Breast epithelium (tissue), 4 donors: ENCODE measurements around the gene POLR3G. TPM values are rescaled to one million over a fixed set of nuclear protein-coding genes. Genes with fewer than 3 reads are reported as not detected.

Source experiments
- DNase-seq, 2 donors: peaks; one replicate each; pipeline ENCODE4 v3.0.0-alpha.2; 2019; ENCODE audit warnings: low spot score in 2 of 2
- H3K27ac ChIP-seq, 2 donors: fragments of 200-600 bp; sonication (generic) in 1 of 2; one replicate each; pipeline ENCODE4 v1.5.1; 2016 to 2019; ENCODE audit warnings: mild to moderate bottlenecking in 1 of 2
- H3K27me3 ChIP-seq, 2 donors: fragments of 200-600 bp; sonication (generic) in 1 of 2; one replicate each; pipeline versions ENCODE4 v1.5.1 to v1.6.0; 2017 to 2019; ENCODE audit warnings: control low read depth in 1 of 2, mild to moderate bottlenecking in 1 of 2
- H3K36me3 ChIP-seq: fragments of 200-600 bp; one replicate; pipeline ENCODE4 v1.5.1; 2019
- H3K4me1 ChIP-seq, 2 donors: fragments of 200-600 bp; sonication (generic); one replicate each; pipeline ENCODE4 v1.5.1; 2016 to 2019; ENCODE audit warnings: control low read depth in 1 of 2
- H3K4me3 ChIP-seq, 3 donors: fragments of 200-600 bp; sonication (generic); 1 replicate in 2 of 3; 2 replicates in 1 of 3; pipeline ENCODE4 v1.5.1; 2016 to 2019; ENCODE audit warnings: mild to moderate bottlenecking in 3 of 3, moderate library complexity in 2 of 3
- H3K9me3 ChIP-seq, 2 donors: fragments of 200-600 bp; sonication (generic) in 1 of 2; one replicate each; pipeline ENCODE4 v1.5.1; 2016 to 2019; ENCODE audit warnings: control low read depth in 1 of 2
- POLR2A ChIP-seq: fragments of 450-650 bp; IDR thresholded peaks from one replicate; pipeline ENCODE4 v1.6.1; 2016; ENCODE audit warnings: antibody characterized with exemption, mild to moderate bottlenecking, moderate library complexity
- POLR2AphosphoS5 ChIP-seq, 3 donors: sonication (generic); formaldehyde crosslinking; IDR thresholded peaks; one replicate each; pipeline ENCODE4 v1.6.1; 2017; ENCODE audit warnings: antibody characterized with exemption in 3 of 3
- intact Hi-C: fragments of 100-400 bp; cut with DNase I; formaldehyde crosslinking; loops from one replicate; pipeline ENCODE4 v1.15.1; 2023; ENCODE audit warnings: low total_unique reads
- total RNA-seq, 3 donors: library from RNA; depleted of rRNA; stranded (reverse); fragments of >200 nt; gene quantifications; one replicate each; pipeline ENCODE4 v1.1.0, GENCODE V29; 2016
- TF ChIP-seq, protein P1 (sequence below), 3 donors: fragments of 450-650 bp; IDR thresholded peaks; one replicate each; pipeline ENCODE4 v1.5.1; 2016 to 2017; ENCODE audit warnings: antibody characterized with exemption in 3 of 3, mild to moderate bottlenecking in 3 of 3, moderate library complexity in 3 of 3

The POLR3G gene
- total RNA-seq, 3 donors from 2014 or later, result 2.0 to 4.8 (median 2.4) TPM

DNA sequence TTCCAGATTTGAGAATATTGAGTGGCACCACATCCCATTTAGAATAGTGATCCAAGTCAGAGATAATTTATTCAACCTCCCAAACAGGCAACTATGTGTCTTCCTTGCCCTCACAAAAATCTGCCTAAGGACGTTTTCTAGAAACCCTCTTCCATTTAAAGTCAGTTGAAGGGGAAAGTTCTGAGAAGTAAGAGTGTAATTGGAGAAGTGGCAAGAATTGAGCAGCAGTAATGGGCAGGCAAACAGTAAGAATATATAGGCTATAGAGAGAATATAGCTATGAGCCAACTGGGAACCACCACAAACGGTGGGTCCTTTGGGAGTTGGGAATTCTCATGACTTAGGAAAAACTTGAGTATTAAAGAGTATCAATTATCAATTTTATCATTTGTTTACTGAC, 34.0 kb upstream of the POLR3G start:
- Histone ChIP-seq H3K4me3 (no peak overlapping the region), H3K27ac (no peak overlapping the region), H3K9me3 (no peaks in the 10 kb centered on the region), H3K27me3 (no peaks in the 10 kb centered on the region), H3K4me1 (peaks cover 0 to 6% of the 10 kb centered on the region in 2 donors), H3K36me3 (no peaks in the 10 kb centered on the region)
- DNase-seq, result no peak
- TF ChIP-seq POLR2A (no peak), POLR2AphosphoS5 (IDR thresholded peaks at IDR 0.05) (no peak)
- TF ChIP-seq, protein P1, sequence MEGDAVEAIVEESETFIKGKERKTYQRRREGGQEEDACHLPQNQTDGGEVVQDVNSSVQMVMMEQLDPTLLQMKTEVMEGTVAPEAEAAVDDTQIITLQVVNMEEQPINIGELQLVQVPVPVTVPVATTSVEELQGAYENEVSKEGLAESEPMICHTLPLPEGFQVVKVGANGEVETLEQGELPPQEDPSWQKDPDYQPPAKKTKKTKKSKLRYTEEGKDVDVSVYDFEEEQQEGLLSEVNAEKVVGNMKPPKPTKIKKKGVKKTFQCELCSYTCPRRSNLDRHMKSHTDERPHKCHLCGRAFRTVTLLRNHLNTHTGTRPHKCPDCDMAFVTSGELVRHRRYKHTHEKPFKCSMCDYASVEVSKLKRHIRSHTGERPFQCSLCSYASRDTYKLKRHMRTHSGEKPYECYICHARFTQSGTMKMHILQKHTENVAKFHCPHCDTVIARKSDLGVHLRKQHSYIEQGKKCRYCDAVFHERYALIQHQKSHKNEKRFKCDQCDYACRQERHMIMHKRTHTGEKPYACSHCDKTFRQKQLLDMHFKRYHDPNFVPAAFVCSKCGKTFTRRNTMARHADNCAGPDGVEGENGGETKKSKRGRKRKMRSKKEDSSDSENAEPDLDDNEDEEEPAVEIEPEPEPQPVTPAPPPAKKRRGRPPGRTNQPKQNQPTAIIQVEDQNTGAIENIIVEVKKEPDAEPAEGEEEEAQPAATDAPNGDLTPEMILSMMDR (IDR thresholded peaks at IDR 0.05), result no peak
- intact Hi-C loops, result loop anchor here (1.0 kb wide), 1 partner anchor 15 kb away; no protein-coding TSS in a partner anchor

DNA sequence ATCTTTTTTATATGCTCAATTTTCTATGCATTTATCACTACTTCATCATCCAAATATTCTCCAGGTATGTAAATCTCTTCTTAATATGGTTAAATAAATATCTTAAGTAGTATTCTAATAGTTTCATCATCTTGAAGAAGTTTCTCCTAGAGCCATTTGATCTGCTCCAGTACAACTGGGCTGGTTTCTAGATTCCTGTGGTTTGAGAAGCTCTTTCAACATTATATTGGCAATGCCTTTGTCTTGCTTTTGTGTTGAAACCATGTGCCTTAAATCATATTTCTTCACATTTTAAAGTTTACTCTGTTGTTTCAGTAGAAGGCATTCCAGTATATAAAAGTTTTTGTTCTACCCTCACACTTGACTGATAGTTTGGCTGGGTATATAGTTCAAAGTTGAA, 27.7 kb upstream of the POLR3G start:
- H3K4me3 ChIP-seq, result no peak overlapping the region
- TF ChIP-seq POLR2AphosphoS5 (IDR thresholded peaks at IDR 0.05) (no peak), POLR2A (no peak)
- TF ChIP-seq, protein P1 (IDR thresholded peaks at IDR 0.05), result no peak
- no peak for DNase-seq
- H3K9me3 ChIP-seq, result no peaks in the 10 kb centered on the region
- intact Hi-C loops, result no loop called here
- H3K4me1 ChIP-seq, result no peaks in the 10 kb centered on the region
- H3K27ac ChIP-seq, result no peak overlapping the region
- H3K27me3 ChIP-seq, result no peaks in the 10 kb centered on the region
- H3K36me3 ChIP-seq, result no peaks in the 10 kb centered on the region

DNA sequence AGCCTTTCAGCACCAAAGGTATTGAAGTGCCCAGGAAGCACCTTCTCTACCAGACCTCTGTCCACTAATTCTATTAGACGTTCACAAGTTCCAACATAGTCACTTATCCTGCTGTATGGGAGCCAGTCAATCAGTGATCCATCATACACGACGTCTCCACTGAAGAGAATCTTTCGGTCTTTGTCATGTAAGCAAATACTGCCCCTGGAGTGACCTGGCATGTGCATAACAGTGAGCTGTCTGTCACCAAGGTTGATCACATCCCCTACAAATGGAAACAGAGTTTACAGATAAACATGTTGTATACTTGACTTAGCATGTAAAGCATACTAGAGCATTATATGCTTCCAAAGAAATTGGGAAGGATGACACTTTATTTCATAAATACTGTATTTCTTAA, 13.4 kb upstream of the POLR3G start:
- Histone ChIP-seq H3K4me1 (no peaks in the 10 kb centered on the region), H3K36me3 (no peaks in the 10 kb centered on the region), H3K27ac (no peak overlapping the region), H3K27me3 (no peaks in the 10 kb centered on the region), H3K9me3 (no peaks in the 10 kb centered on the region), H3K4me3 (no peak overlapping the region)
- intact Hi-C loops, result no loop called here
- DNase-seq, result no peak
- no peak for TF ChIP-seq POLR2A
- TF ChIP-seq, protein P1 (IDR thresholded peaks at IDR 0.05), result no peak
- no peak for TF ChIP-seq POLR2AphosphoS5 (IDR thresholded peaks at IDR 0.05)

DNA sequence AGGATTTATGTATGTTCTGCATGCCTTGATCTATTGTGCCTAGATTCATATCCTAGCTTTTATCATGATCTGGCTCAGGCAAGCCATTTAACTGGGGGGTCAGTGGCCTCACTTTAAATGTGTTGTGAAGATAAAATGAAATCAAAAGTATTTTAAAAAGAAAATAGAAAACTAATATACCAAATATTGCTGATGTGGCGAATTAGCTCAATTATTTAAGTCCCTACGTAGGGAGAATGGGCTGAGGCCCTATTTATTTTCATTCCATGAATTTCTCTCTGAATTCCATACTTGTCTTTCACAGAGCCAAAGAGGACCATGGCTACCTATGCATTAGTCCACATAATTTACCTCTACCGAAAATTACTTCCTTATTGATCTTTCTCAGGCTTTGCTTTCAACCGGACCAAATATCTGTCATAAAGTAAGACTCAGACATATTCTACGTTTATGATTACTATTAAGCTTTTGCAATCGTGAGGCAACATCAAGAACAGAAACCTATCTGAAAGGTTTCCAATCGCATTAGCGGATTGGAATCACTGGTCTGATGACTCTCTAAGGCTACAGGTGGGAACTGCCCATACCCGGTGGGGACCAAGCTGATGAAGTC, 1.8 kb upstream of the POLR3G start:
- no peak for TF ChIP-seq POLR2AphosphoS5 (IDR thresholded peaks at IDR 0.05)
- TF ChIP-seq, protein P1 (IDR thresholded peaks at IDR 0.05), result no peak
- TF ChIP-seq POLR2A, result no peak
- intact Hi-C loops, result loop anchor here (1.0 kb wide), 1 partner anchor 41 kb away; no protein-coding TSS in a partner anchor

DNA sequence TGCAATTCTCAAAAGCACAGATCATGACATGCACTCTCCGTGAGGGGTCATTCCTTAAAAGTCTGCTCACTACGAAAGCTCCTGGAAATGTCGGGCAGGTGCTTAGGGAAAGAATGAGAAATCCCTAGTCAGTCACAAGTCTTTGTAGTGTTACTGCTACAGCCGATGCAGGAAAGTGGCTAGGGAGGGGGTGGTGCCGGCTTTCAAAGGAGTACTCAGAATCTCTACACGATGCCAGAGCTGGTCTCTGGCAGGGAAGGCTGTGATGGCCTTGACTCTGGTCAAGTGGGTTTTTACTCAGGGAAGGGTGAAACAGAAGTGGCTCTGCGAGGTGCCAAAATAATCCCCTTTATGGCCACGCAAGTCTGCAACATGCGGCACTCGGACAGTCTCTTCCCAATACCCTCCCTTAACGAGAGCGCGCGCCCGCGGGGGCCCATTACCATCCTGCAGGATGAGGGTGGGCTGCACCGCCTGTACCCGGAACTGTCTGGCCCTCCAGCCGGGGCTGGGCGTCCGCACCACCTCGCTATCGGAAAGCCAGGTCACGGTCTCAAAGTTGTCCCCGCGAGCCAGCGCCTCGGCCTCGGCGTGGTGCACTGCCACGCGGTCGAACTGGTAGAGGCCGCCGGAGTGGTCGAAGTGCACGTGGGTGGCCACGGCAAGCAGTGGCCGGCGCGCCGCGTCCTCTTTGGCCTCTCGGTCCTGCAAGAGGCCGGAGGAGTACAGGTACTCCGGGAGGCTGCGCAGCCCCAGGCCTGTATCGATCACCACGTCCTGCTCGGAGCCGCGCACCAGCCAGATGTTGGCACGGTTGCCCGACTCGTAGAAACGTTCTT, 1.0 kb upstream of the POLR3G start:
- Histone ChIP-seq H3K4me1 (no peaks in the 10 kb centered on the region), H3K36me3 (no peaks in the 10 kb centered on the region), H3K27me3 (no peaks in the 10 kb centered on the region), H3K9me3 (no peaks in the 10 kb centered on the region), H3K27ac (peak overlapping the region; percentile 51 to 70), H3K4me3 (peak overlapping the region; percentile 60 to 86 (median 71))
- intact Hi-C loops, result loop anchor here (1.0 kb wide), 1 partner anchor 41 kb away; no protein-coding TSS in a partner anchor
- DNase-seq, result no peak
- TF ChIP-seq POLR2A (no peak), POLR2AphosphoS5 (IDR thresholded peaks at IDR 0.05) (no peak)
- TF ChIP-seq, protein P1 (IDR thresholded peaks at IDR 0.05), result no peak

More for the DNA sequence above, 1.8 kb upstream of the POLR3G start:
- Histone ChIP-seq H3K4me1 (no peaks in the 10 kb centered on the region), H3K27ac (no peak overlapping the region), H3K4me3 (peak overlapping the region; percentile 60 to 86 (median 71)), H3K9me3 (no peaks in the 10 kb centered on the region), H3K27me3 (no peaks in the 10 kb centered on the region), H3K36me3 (no peaks in the 10 kb centered on the region)
- no peak for DNase-seq
